Peyer's patch (tissue), 4 donors: ENCODE data around the gene INSRR. TPM values are rescaled to one million over a fixed set of nuclear protein-coding genes. Genes with fewer than 3 reads are reported as not detected.

Experiments
- total RNA-seq, 4 donors: library from RNA; depleted of rRNA; stranded (reverse); fragments of >200 nt; gene quantifications; one replicate each; pipeline ENCODE4 v1.1.0, GENCODE V29; 2016

The INSRR gene
- total RNA-seq, 4 donors from 2014 or later: not detected

Other genes with a start within 250 kb of the INSRR start
- gene HAPLN2, start 239.7 kb downstream of the INSRR start, total RNA-seq: 1 to 10 TPM in 3 of 4 donors, not detected in 1; 1.9 to 2.2 (median 2.1) TPM
- 1 to 10 TPM in 1 of 4 donors, under 1 TPM in 1, not detected in 2; 0.28 to 1.3 TPM for gene BCAN, start 217.0 kb downstream of the INSRR start, total RNA-seq
- gene NES, start 181.7 kb downstream of the INSRR start, total RNA-seq: 10 to 100 TPM in 1 of 4 donors, 1 to 10 TPM in 3; 2.8 to 25.6 (median 3.1) TPM
- 1 to 10 TPM in 2 of 4 donors, not detected in 2; 3.6 to 5.0 TPM for gene CRABP2, start 153.5 kb downstream of the INSRR start, total RNA-seq
- gene METTL25B, start 130.6 kb downstream of the INSRR start, total RNA-seq: 10 to 100 TPM; 33.8 to 95.2 (median 64.9) TPM
- 10 to 100 TPM; 22.4 to 47.2 (median 27.9) TPM for gene ISG20L2, start 130.4 kb downstream of the INSRR start, total RNA-seq
- 10 to 100 TPM; 15.7 to 35.8 (median 22.0) TPM for gene MRPL24, start 118.0 kb downstream of the INSRR start, total RNA-seq
- 100 to 1,000 TPM; 234 to 309 (median 281) TPM for gene HDGF, start 107.4 kb downstream of the INSRR start, total RNA-seq
- gene PRCC, start 91.6 kb downstream of the INSRR start, total RNA-seq: 100 to 1,000 TPM in 1 of 4 donors, 10 to 100 TPM in 3; 43.3 to 114 (median 46.3) TPM
- 10 to 100 TPM in 1 of 4 donors, 1 to 10 TPM in 2, not detected in 1; 2.7 to 13.5 (median 6.5) TPM for gene SH2D2A, start 42.3 kb downstream of the INSRR start, total RNA-seq
- under 1 TPM in 1 of 4 donors, not detected in 3; 0.57 TPM for gene NTRK1, start 1.7 kb upstream of the INSRR start, total RNA-seq
- gene PEAR1, start 34.6 kb upstream of the INSRR start, total RNA-seq: 10 to 100 TPM in 1 of 4 donors, 1 to 10 TPM in 3; 4.9 to 17.3 (median 7.0) TPM
- gene LRRC71, start 61.5 kb upstream of the INSRR start, total RNA-seq: not detected
- gene ARHGEF11, start 186.6 kb upstream of the INSRR start, total RNA-seq: 100 to 1,000 TPM in 2 of 4 donors, 10 to 100 TPM in 2; 56.7 to 127 (median 89.9) TPM
- gene ETV3L, start 240.7 kb upstream of the INSRR start, total RNA-seq: not detected